Measurements from ENCODE around the gene SPATA13.
A peak's percentile ranks its signal among the peaks of the same experiment; 100 is the strongest.

SPATA13 gene

GRCh38 chr13:24153347-24153746 is 7.2 kb upstream of the SPATA13 start:
- no peak overlapping the region for H3K4me3 Mint-ChIP-seq
- H3K4me1 Mint-ChIP-seq: peaks cover 5% of the 10 kb centered on the region
- no peak for TF ChIP-seq CTCF (IDR thresholded peaks at IDR 0.05; ENCODE audit: unreplicated experiment in 3 of 3)
- H3K9me3 Mint-ChIP-seq: no peaks in the 10 kb centered on the region
- H3K27ac Mint-ChIP-seq: no peak overlapping the region
- H3K36me3 Mint-ChIP-seq (ENCODE audit: low read depth): no peaks in the 10 kb centered on the region
- no peaks in the 10 kb centered on the region for H3K27me3 Mint-ChIP-seq (ENCODE audit: low read depth)

GRCh38 chr13:24153979-24154701 is 6.4 kb upstream of the SPATA13 start:
- no peaks in the 10 kb centered on the region for H3K36me3 Mint-ChIP-seq (ENCODE audit: low read depth)
- no peak for TF ChIP-seq CTCF (IDR thresholded peaks at IDR 0.05; ENCODE audit: unreplicated experiment in 3 of 3)
- no peak overlapping the region for H3K27ac Mint-ChIP-seq

GRCh38 chr13:24159357-24159756 is 1.2 kb upstream of the SPATA13 start:
- H3K4me1 Mint-ChIP-seq: peaks cover 18% of the 10 kb centered on the region
- no peaks in the 10 kb centered on the region for H3K9me3 Mint-ChIP-seq
- no peak for TF ChIP-seq CTCF (IDR thresholded peaks at IDR 0.05; ENCODE audit: unreplicated experiment in 3 of 3)
- peaks cover 26% of the 10 kb centered on the region for H3K27me3 Mint-ChIP-seq (ENCODE audit: low read depth)
- no peak overlapping the region for H3K4me3 Mint-ChIP-seq
- H3K36me3 Mint-ChIP-seq (ENCODE audit: low read depth): no peaks in the 10 kb centered on the region
- H3K27ac Mint-ChIP-seq: peak overlapping the region in 2 of 3 experiments; percentile 45 to 48

More at GRCh38 chr13:24153979-24154701, 6.4 kb upstream of the SPATA13 start:
- Mint-ChIP-seq H3K9me3 (no peaks in the 10 kb centered on the region), H3K27me3 (ENCODE audit: low read depth) (no peaks in the 10 kb centered on the region), H3K4me3 (no peak overlapping the region), H3K4me1 (no peaks in the 10 kb centered on the region)

GRCh38 chr13:24161010-24161775 is 673 bp downstream of the SPATA13 start:
- Mint-ChIP-seq H3K9me3 (no peaks in the 10 kb centered on the region), H3K4me1 (peaks cover 22% of the 10 kb centered on the region), H3K4me3 (peak overlapping the region; percentile 83 to 89 (median 87)), H3K27me3 (ENCODE audit: low read depth) (peaks cover 26% of the 10 kb centered on the region), H3K27ac (peak overlapping the region; percentile 27 to 88 (median 68)), H3K36me3 (ENCODE audit: low read depth) (peaks cover 3% of the 10 kb centered on the region)
- TF ChIP-seq CTCF (IDR thresholded peaks at IDR 0.05; ENCODE audit: unreplicated experiment in 3 of 3): no peak

GRCh38 chr13:24161980-24162525 is 1.5 kb downstream of the SPATA13 start:
- Mint-ChIP-seq H3K9me3 (no peaks in the 10 kb centered on the region), H3K4me3 (peak overlapping the region; percentile 83 to 89 (median 87)), H3K27me3 (ENCODE audit: low read depth) (peaks cover 26% of the 10 kb centered on the region), H3K36me3 (ENCODE audit: low read depth) (peaks cover 6% of the 10 kb centered on the region), H3K4me1 (peaks cover 23% of the 10 kb centered on the region), H3K27ac (peak overlapping the region; percentile 27 to 72 (median 68))
- TF ChIP-seq CTCF (IDR thresholded peaks at IDR 0.05; ENCODE audit: unreplicated experiment in 3 of 3): no peak
